PC-9 (cell line): ENCODE data around the gene CASP8. TPM values are rescaled to one million over a fixed set of nuclear protein-coding genes. Genes with fewer than 3 reads are reported as not detected.

Experiments used
- BruUV-seq: library from RNA; stranded (reverse); fragments of 400-500 nt; replicated peaks from 2 replicates; lab custom pipeline; 2021; lab: Mats Ljungman, UMichigan
- CTCF ChIA-PET: fragments of 300-600 bp; sonication (Branson Sonifier 250); formaldehyde crosslinking; loops from one replicate; lab custom pipeline; 2022; ENCODE audit warnings: antibody characterized with exemption; lab: Charles Lee
- POLR2A ChIA-PET: fragments of 300-600 bp; sonication (Branson Sonifier 250); formaldehyde crosslinking; loops from one replicate; lab custom pipeline; 2022; ENCODE audit warnings: antibody characterized with exemption; ENCODE audit not compliant: unreplicated experiment; lab: Charles Lee
- DNase-seq, 2 experiments: peaks; one replicate each; pipeline versions ENCODE4 v3.0.0 to v3.0.0-alpha.2; 2015 to 2022; ENCODE audit warnings: mixed read lengths in 1 of 2
- H2AFZ ChIP-seq: fragments of 200-600 bp; sonication (generic); 2 replicates; pipeline ENCODE4 v1.8.1; 2017; ENCODE audit warnings: antibody characterized with exemption
- H3F3A ChIP-seq: fragments of 200-600 bp; sonication (generic); 2 replicates; pipeline ENCODE4 v1.8.1; 2017; ENCODE audit warnings: antibody characterized with exemption, mild to moderate bottlenecking, low read depth; ENCODE audit not compliant: insufficient read depth
- H3K27ac ChIP-seq: fragments of 200-600 bp; sonication (generic); 2 replicates; pipeline ENCODE4 v1.6.1; 2016; ENCODE audit warnings: mixed run types
- H3K27me3 ChIP-seq: fragments of 200-600 bp; sonication (generic); 2 replicates; pipeline ENCODE4 v1.6.1; 2016; ENCODE audit warnings: low read depth, mixed run types; ENCODE audit not compliant: insufficient read depth
- H3K36me3 ChIP-seq: fragments of 200-600 bp; sonication (generic); 2 replicates; pipeline ENCODE4 v1.6.1; 2016; ENCODE audit warnings: low read depth, mixed run types
- H3K4me1 ChIP-seq: fragments of 200-600 bp; sonication (generic); replicated peaks from 2 replicates; pipeline ENCODE4 v1.6.1; 2016; ENCODE audit warnings: mixed run types; ENCODE audit not compliant: insufficient read depth
- H3K4me2 ChIP-seq: fragments of 200-600 bp; sonication (generic); 2 replicates; pipeline ENCODE4 v1.6.1; 2017; ENCODE audit warnings: mixed run types
- H3K4me3 ChIP-seq: fragments of 200-600 bp; sonication (generic); 2 replicates; pipeline ENCODE4 v1.6.1; 2016; ENCODE audit warnings: mixed run types
- H3K79me2 ChIP-seq: fragments of 200-600 bp; sonication (generic); 2 replicates; pipeline ENCODE4 v1.6.1; 2017; ENCODE audit warnings: low read depth, mixed run types
- H3K9me2 ChIP-seq: fragments of 200-600 bp; sonication (generic); 2 replicates; pipeline ENCODE4 v1.8.1; 2017; ENCODE audit warnings: mild to moderate bottlenecking; ENCODE audit not compliant: insufficient read depth
- H3K9me3 ChIP-seq: fragments of 200-600 bp; sonication (generic); 2 replicates; pipeline ENCODE4 v1.8.1; 2016; ENCODE audit warnings: low read depth; ENCODE audit not compliant: insufficient read depth
- H4K20me1 ChIP-seq: fragments of 200-600 bp; sonication (generic); 2 replicates; pipeline ENCODE4 v1.8.1; 2017; ENCODE audit not compliant: insufficient read depth
- EZH2 ChIP-seq: fragments of 200-600 bp; sonication (generic); IDR thresholded peaks from 2 replicates; pipeline ENCODE4 v1.8.0; 2017; ENCODE audit warnings: antibody characterized with exemption, low read depth
- intact Hi-C: fragments of 100-400 bp; cut with micrococcal nuclease; formaldehyde crosslinking; loops from one replicate; pipeline ENCODE4 v1.10.0; 2022; ENCODE audit not compliant: unreplicated experiment
- total RNA-seq: library from RNA; stranded (reverse); gene quantifications from 2 replicates; pipeline ENCODE4 v1.2.3, GENCODE V29; 2021
- TF ChIP-seq, protein P1 (sequence below): fragments of 200-600 bp; sonication (generic); conservative IDR thresholded peaks from 2 replicates; pipeline ENCODE4 v1.6.1; 2017; ENCODE audit warnings: mixed run types, antibody characterized with exemption, mild to moderate bottlenecking, moderate library complexity

CASP8 gene
- total RNA-seq, 1 experiment from 2014 or later: 48.2 TPM

DNA sequence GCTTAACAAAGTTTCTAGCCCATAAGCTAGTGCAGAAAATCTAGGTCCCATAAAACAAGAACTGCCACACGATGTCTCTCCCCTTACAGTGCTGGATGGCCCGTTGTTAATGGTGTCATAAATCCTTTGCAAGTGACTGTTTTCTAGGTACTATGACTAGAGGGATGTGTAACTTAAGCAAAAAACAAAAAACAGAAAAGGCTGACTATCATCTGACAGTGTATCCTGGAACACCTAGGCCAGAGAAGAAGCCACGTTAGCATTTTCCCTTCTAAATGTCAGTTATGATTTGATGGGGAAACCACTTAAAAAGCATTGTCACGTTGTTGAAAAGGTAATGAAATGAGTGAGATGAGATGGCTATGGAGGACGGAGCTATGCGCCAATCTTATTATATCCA lies 2.4 kb downstream of the CASP8 start:
- Histone ChIP-seq H3K9me3 (no peaks in the 10 kb centered on the region), H4K20me1 (no peaks in the 10 kb centered on the region), H3K4me2 (peak overlapping the region; percentile 20; the same call in 1 of the 2 replicates), H3K79me2 (peaks cover 63% of the 10 kb centered on the region), H3K36me3 (peaks cover 8% of the 10 kb centered on the region), H3K9me2 (no peaks in the 10 kb centered on the region), H3K27me3 (no peaks in the 10 kb centered on the region), H3K27ac (no peak overlapping the region), H2AFZ (no peak overlapping the region), H3K4me1 (peaks cover 29% of the 10 kb centered on the region), H3F3A (peaks cover 25% of the 10 kb centered on the region), H3K4me3 (no peak overlapping the region)
- no peak for TF ChIP-seq EZH2
- TF ChIP-seq, protein P1, sequence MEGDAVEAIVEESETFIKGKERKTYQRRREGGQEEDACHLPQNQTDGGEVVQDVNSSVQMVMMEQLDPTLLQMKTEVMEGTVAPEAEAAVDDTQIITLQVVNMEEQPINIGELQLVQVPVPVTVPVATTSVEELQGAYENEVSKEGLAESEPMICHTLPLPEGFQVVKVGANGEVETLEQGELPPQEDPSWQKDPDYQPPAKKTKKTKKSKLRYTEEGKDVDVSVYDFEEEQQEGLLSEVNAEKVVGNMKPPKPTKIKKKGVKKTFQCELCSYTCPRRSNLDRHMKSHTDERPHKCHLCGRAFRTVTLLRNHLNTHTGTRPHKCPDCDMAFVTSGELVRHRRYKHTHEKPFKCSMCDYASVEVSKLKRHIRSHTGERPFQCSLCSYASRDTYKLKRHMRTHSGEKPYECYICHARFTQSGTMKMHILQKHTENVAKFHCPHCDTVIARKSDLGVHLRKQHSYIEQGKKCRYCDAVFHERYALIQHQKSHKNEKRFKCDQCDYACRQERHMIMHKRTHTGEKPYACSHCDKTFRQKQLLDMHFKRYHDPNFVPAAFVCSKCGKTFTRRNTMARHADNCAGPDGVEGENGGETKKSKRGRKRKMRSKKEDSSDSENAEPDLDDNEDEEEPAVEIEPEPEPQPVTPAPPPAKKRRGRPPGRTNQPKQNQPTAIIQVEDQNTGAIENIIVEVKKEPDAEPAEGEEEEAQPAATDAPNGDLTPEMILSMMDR: no peak
- BruUV-seq: no TSS peak
- no peak for DNase-seq
- intact Hi-C loops: no loop called here
- POLR2A ChIA-PET: no interaction called here
- CTCF ChIA-PET: no interaction called here

DNA sequence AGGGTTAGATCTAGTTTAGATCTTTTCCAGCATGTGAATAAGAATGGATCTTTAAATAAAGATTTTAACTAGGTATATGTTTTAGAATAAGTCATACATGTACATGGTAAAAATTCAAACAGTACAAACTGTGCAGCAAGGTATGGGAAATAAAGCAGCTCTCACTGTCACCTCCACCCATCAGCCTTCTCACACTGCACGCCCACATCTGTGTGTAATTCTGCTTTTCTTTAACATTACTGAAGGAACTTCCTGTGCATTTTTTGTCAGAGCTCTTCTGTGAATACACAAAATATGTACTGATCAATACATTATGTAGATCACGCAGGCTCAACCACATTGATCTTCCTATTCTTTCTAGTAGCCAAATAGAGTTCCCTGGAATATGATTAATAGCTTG lies 3.4 kb downstream of the CASP8 start:
- Histone ChIP-seq H2AFZ (no peak overlapping the region), H3F3A (peaks cover 14% of the 10 kb centered on the region; the same call in 1 of the 2 replicates), H3K9me3 (no peaks in the 10 kb centered on the region), H3K4me2 (no peak overlapping the region), H3K36me3 (peaks cover 14% of the 10 kb centered on the region), H3K27ac (no peak overlapping the region), H3K27me3 (no peaks in the 10 kb centered on the region), H4K20me1 (no peaks in the 10 kb centered on the region), H3K9me2 (no peaks in the 10 kb centered on the region), H3K4me1 (peaks cover 29% of the 10 kb centered on the region), H3K4me3 (no peak overlapping the region), H3K79me2 (peaks cover 60% of the 10 kb centered on the region)
- intact Hi-C loops: no loop called here
- no peak for DNase-seq
- POLR2A ChIA-PET: no interaction called here
- CTCF ChIA-PET: no interaction called here
- TF ChIP-seq EZH2: no peak
- TF ChIP-seq, protein P1: no peak
- no TSS peak for BruUV-seq

DNA sequence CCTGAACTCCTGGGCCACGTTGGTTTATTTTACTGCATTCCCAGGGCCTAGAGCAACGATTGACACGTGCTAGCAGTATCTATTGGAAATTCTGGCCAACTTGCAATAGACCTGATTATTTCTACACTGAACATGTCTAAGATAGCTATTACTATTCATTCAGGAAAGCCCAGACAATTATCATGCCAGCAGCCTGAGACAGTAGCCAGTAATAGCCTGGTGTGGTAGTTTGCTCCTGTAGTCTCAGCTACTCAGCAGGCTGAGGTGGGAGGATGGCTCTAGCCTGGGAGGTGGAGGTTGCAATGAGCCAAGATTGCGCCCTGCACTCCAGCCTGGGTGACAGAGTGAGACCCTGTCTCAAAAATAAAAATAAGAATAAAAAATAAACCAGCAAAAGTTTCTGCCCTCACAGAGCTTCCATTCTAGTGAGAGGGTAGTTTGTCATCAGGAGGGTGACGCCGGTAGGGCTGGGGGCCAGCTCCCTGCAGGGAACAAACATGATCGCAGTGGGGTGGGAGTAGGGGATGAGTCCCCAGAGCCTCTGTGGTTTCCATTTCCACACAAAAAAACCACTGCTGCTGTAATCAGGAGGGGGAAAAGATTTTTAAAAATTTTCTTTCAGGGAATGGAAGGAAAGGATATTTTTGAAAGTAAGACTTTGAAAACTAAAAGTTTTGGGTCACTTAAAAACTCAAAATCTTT lies 4.3 kb downstream of the CASP8 start:
- ChIA-PET POLR2A (no interaction called here), CTCF (no interaction called here)
- Histone ChIP-seq H3F3A (0 out of 2 replicates have a peak, but pooled peaks cover 7% of the 10 kb centered on the region), H3K4me1 (peaks cover 21% of the 10 kb centered on the region), H3K79me2 (peaks cover 52% of the 10 kb centered on the region), H3K9me2 (no peaks in the 10 kb centered on the region), H4K20me1 (no peaks in the 10 kb centered on the region), H3K4me3 (no peak overlapping the region), H3K27me3 (no peaks in the 10 kb centered on the region), H3K9me3 (no peaks in the 10 kb centered on the region), H2AFZ (no peak overlapping the region), H3K4me2 (no peak overlapping the region), H3K36me3 (peaks cover 14% of the 10 kb centered on the region), H3K27ac (no peak overlapping the region)
- TF ChIP-seq, protein P1: no peak
- no peak for DNase-seq
- intact Hi-C loops: no loop called here
- no TSS peak for BruUV-seq
